RWPE2 (cell line): ENCODE results near the gene CDH4.

ENCODE experiments used
- ATAC-seq: fragments of 200-7000 bp; cut with Tn5 transposase; 3 replicates; pipeline ENCODE4 v1.9.1; 2021; ENCODE audit warnings: low read depth
- DNase-seq: peaks from one replicate; pipeline ENCODE4 v3.0.0-alpha.2; 2020; ENCODE audit warnings: low spot score
- H3K27ac ChIP-seq: fragments of 450-650 bp; 2 replicates; pipeline ENCODE4 v1.5.1; 2017; ENCODE audit warnings: mild to moderate bottlenecking; ENCODE audit not compliant: poor library complexity, severe bottlenecking
- H3K27me3 ChIP-seq: fragments of 250-450 bp; sonication (Bioruptor Pico); 2 replicates; pipeline ENCODE4 v1.5.1; 2021; ENCODE audit warnings: mild to moderate bottlenecking, moderate library complexity; ENCODE audit not compliant: insufficient read depth, poor library complexity, severe bottlenecking
- H3K36me3 ChIP-seq: fragments of 250-450 bp; sonication (Bioruptor Pico); 2 replicates; pipeline ENCODE4 v1.5.1; 2020; ENCODE audit warnings: low read depth, mild to moderate bottlenecking, moderate library complexity
- H3K4me1 ChIP-seq: fragments of 250-450 bp; sonication (Bioruptor Pico); 2 replicates; pipeline ENCODE4 v1.5.1; 2021; ENCODE audit warnings: mild to moderate bottlenecking, moderate library complexity; ENCODE audit not compliant: insufficient read depth, poor library complexity, severe bottlenecking
- H3K4me3 ChIP-seq: fragments of 250-450 bp; sonication (Bioruptor Pico); 2 replicates; pipeline ENCODE4 v1.5.1; 2021; ENCODE audit warnings: mild to moderate bottlenecking, moderate library complexity; ENCODE audit not compliant: severe bottlenecking
- H3K9me3 ChIP-seq: fragments of 250-450 bp; sonication (Bioruptor Pico); 2 replicates; pipeline ENCODE4 v1.5.1; 2021; ENCODE audit warnings: mild to moderate bottlenecking, moderate library complexity; ENCODE audit not compliant: severe bottlenecking
- CTCF ChIP-seq: fragments of 450-650 bp; IDR thresholded peaks from one replicate; pipeline ENCODE4 v1.5.1; 2017; ENCODE audit warnings: mild to moderate bottlenecking, moderate library complexity; ENCODE audit not compliant: poor library complexity, severe bottlenecking

The CDH4 gene

GRCh38 chr20:61846074-61846473 lies 594.0 kb downstream of the CDH4 start:
- Histone ChIP-seq H3K27ac (no peak overlapping the region), H3K9me3 (no peaks in the 10 kb centered on the region), H3K36me3 (peaks cover 10% of the 10 kb centered on the region; the same call in 1 of the 2 replicates), H3K4me3 (no peak overlapping the region), H3K4me1 (no peaks in the 10 kb centered on the region), H3K27me3 (no peaks in the 10 kb centered on the region)
- TF ChIP-seq CTCF = no peak
- DNase-seq (no peak), ATAC-seq (no peak)

- no peaks in the 10 kb centered on the region for H3K27me3 ChIP-seq
Measured at GRCh38 chr20:61846741-61847419, 594.8 kb downstream of the CDH4 start.

GRCh38 chr20:61847420-61847748 lies 595.3 kb downstream of the CDH4 start:
- peaks cover 10% of the 10 kb centered on the region; the same call in 1 of the 2 replicates for H3K36me3 ChIP-seq
- no peak overlapping the region for H3K27ac ChIP-seq
- no peaks in the 10 kb centered on the region for H3K9me3 ChIP-seq
- no peak overlapping the region for H3K4me3 ChIP-seq
- H3K27me3 ChIP-seq = no peaks in the 10 kb centered on the region
- DNase-seq (no peak), ATAC-seq (no peak)
- H3K4me1 ChIP-seq = no peaks in the 10 kb centered on the region
- TF ChIP-seq CTCF = no peak

More at GRCh38 chr20:61846741-61847419, 594.8 kb downstream of the CDH4 start:
- no peak for TF ChIP-seq CTCF
- Histone ChIP-seq H3K4me3 (no peak overlapping the region), H3K9me3 (no peaks in the 10 kb centered on the region), H3K4me1 (no peaks in the 10 kb centered on the region), H3K36me3 (peaks cover 10% of the 10 kb centered on the region; the same call in 1 of the 2 replicates), H3K27ac (no peak overlapping the region)
- DNase-seq (no peak), ATAC-seq (no peak)

GRCh38 chr20:61847986-61848385 lies 595.9 kb downstream of the CDH4 start:
- Histone ChIP-seq H3K27ac (no peak overlapping the region), H3K36me3 (peaks cover 10% of the 10 kb centered on the region; the same call in 1 of the 2 replicates), H3K4me3 (no peak overlapping the region), H3K27me3 (no peaks in the 10 kb centered on the region), H3K9me3 (no peaks in the 10 kb centered on the region), H3K4me1 (no peaks in the 10 kb centered on the region)
- ATAC-seq = no peak
- no peak for DNase-seq
- TF ChIP-seq CTCF = no peak

GRCh38 chr20:61848851-61849250 lies 596.8 kb downstream of the CDH4 start:
- TF ChIP-seq CTCF = no peak
- Histone ChIP-seq H3K27ac (no peak overlapping the region), H3K36me3 (peaks cover 10% of the 10 kb centered on the region; the same call in 1 of the 2 replicates), H3K9me3 (no peaks in the 10 kb centered on the region), H3K27me3 (no peaks in the 10 kb centered on the region), H3K4me3 (no peak overlapping the region), H3K4me1 (no peaks in the 10 kb centered on the region)
- ATAC-seq = no peak
- no peak for DNase-seq
